ENCODE results near the gene LGR6.
A peak's percentile ranks its signal among the peaks of the same experiment; 100 is the strongest.
"Not testable (repeated sequence)": the region's sequence is repeated elsewhere in the genome, so short reads cannot be mapped to it uniquely, and the experiment has no call there.

Gene LGR6

GRCh38 chr1:202193614-202194327, at the start of gene LGR6:
Gene LGR6 (plus strand): TSS chr1:202193799. CDS start chr1:202193990, 191 bp downstream.
- H3K36me3 ChIP-seq (ENCODE audit: control insufficient read depth, insufficient read depth, low read length): no peaks in the 10 kb centered on the region
- H3K9ac ChIP-seq (ENCODE audit: low read length): no peak within 1 kb of the TSS
- H3K4me1 ChIP-seq (ENCODE audit: control insufficient read depth, insufficient read depth, low read length): no peaks in the 10 kb centered on the region
- H3K4me3 ChIP-seq (ENCODE audit: low read length): peak within 1 kb of the TSS; percentile 34
- H3K27ac ChIP-seq (ENCODE audit: low read depth, low read length): no peak within 1 kb of the TSS
- H3K27me3 ChIP-seq (ENCODE audit: control insufficient read depth, insufficient read depth, low read length): peaks cover 13% of the 10 kb centered on the region

GRCh38 chr1:202144402-202145067, 49.1 kb upstream of the LGR6 start, which contains the start of gene ARL8A:
Gene ARL8A (minus strand): TSS chr1:202144737. CDS start chr1:202144572, 165 bp downstream.
- Histone ChIP-seq H3K4me3 (ENCODE audit: low read length) (peak within 1 kb of the TSS; percentile 74), H3K4me1 (ENCODE audit: control insufficient read depth, insufficient read depth, low read length) (peaks cover 14% of the 10 kb centered on the region), H3K27me3 (ENCODE audit: control insufficient read depth, insufficient read depth, low read length) (no peaks in the 10 kb centered on the region), H3K9ac (ENCODE audit: low read length) (peak within 1 kb of the TSS; percentile 87), H3K27ac (ENCODE audit: low read depth, low read length) (peak within 1 kb of the TSS; percentile 84), H3K36me3 (ENCODE audit: control insufficient read depth, insufficient read depth, low read length) (peaks cover 2% of the 10 kb centered on the region)

- Histone ChIP-seq H3K27ac (ENCODE audit: low read depth, low read length) (peak overlapping the region; percentile 79), H3K4me1 (ENCODE audit: control insufficient read depth, insufficient read depth, low read length) (peaks cover 14% of the 10 kb centered on the region), H3K36me3 (ENCODE audit: control insufficient read depth, insufficient read depth, low read length) (peaks cover 2% of the 10 kb centered on the region), H3K9ac (ENCODE audit: low read length) (peak overlapping the region; percentile 45), H3K27me3 (ENCODE audit: control insufficient read depth, insufficient read depth, low read length) (no peaks in the 10 kb centered on the region), H3K4me3 (ENCODE audit: low read length) (peak overlapping the region; percentile 74)
Measured at GRCh38 chr1:202145068-202145743, 48.4 kb upstream of the LGR6 start.

GRCh38 chr1:202145744-202146140, 47.9 kb upstream of the LGR6 start:
- H3K4me1 ChIP-seq (ENCODE audit: control insufficient read depth, insufficient read depth, low read length): peaks cover 14% of the 10 kb centered on the region
- not testable (repeated sequence) for H3K9ac ChIP-seq (ENCODE audit: low read length); H3K27me3 ChIP-seq (ENCODE audit: control insufficient read depth, insufficient read depth, low read length); H3K36me3 ChIP-seq (ENCODE audit: control insufficient read depth, insufficient read depth, low read length); H3K4me3 ChIP-seq (ENCODE audit: low read length); H3K27ac ChIP-seq (ENCODE audit: low read depth, low read length)

GRCh38 chr1:202146279-202146678, 47.3 kb upstream of the LGR6 start:
- Histone ChIP-seq H3K9ac (ENCODE audit: low read length) (no peak overlapping the region), H3K4me3 (ENCODE audit: low read length) (no peak overlapping the region), H3K27ac (ENCODE audit: low read depth, low read length) (no peak overlapping the region), H3K27me3 (ENCODE audit: control insufficient read depth, insufficient read depth, low read length) (no peaks in the 10 kb centered on the region), H3K36me3 (ENCODE audit: control insufficient read depth, insufficient read depth, low read length) (peaks cover 2% of the 10 kb centered on the region), H3K4me1 (ENCODE audit: control insufficient read depth, insufficient read depth, low read length) (peaks cover 14% of the 10 kb centered on the region)

GRCh38 chr1:202146993-202147392, 46.6 kb upstream of the LGR6 start:
- Histone ChIP-seq H3K36me3 (ENCODE audit: control insufficient read depth, insufficient read depth, low read length) (peaks cover 2% of the 10 kb centered on the region), H3K4me3 (ENCODE audit: low read length) (no peak overlapping the region), H3K27ac (ENCODE audit: low read depth, low read length) (no peak overlapping the region), H3K27me3 (ENCODE audit: control insufficient read depth, insufficient read depth, low read length) (no peaks in the 10 kb centered on the region), H3K9ac (ENCODE audit: low read length) (no peak overlapping the region), H3K4me1 (ENCODE audit: control insufficient read depth, insufficient read depth, low read length) (peaks cover 14% of the 10 kb centered on the region)

GRCh38 chr1:202148391-202148790, 45.2 kb upstream of the LGR6 start:
- H3K27ac ChIP-seq (ENCODE audit: low read depth, low read length): no peak overlapping the region
- H3K36me3 ChIP-seq (ENCODE audit: control insufficient read depth, insufficient read depth, low read length): no peaks in the 10 kb centered on the region
- no peaks in the 10 kb centered on the region for H3K27me3 ChIP-seq (ENCODE audit: control insufficient read depth, insufficient read depth, low read length)
- H3K9ac ChIP-seq (ENCODE audit: low read length): no peak overlapping the region
- H3K4me1 ChIP-seq (ENCODE audit: control insufficient read depth, insufficient read depth, low read length): peaks cover 5% of the 10 kb centered on the region
- H3K4me3 ChIP-seq (ENCODE audit: low read length): no peak overlapping the region

GRCh38 chr1:202149566-202149965, 44.0 kb upstream of the LGR6 start:
- H3K4me1 ChIP-seq (ENCODE audit: control insufficient read depth, insufficient read depth, low read length): peaks cover 5% of the 10 kb centered on the region
- H3K36me3 ChIP-seq (ENCODE audit: control insufficient read depth, insufficient read depth, low read length): peaks cover 4% of the 10 kb centered on the region
- no peak overlapping the region for H3K9ac ChIP-seq (ENCODE audit: low read length)
- no peaks in the 10 kb centered on the region for H3K27me3 ChIP-seq (ENCODE audit: control insufficient read depth, insufficient read depth, low read length)
- H3K4me3 ChIP-seq (ENCODE audit: low read length): no peak overlapping the region
- no peak overlapping the region for H3K27ac ChIP-seq (ENCODE audit: low read depth, low read length)

- H3K27ac ChIP-seq (ENCODE audit: low read depth, low read length): no peak overlapping the region
- peaks cover 2% of the 10 kb centered on the region for H3K4me1 ChIP-seq (ENCODE audit: control insufficient read depth, insufficient read depth, low read length)
- no peak overlapping the region for H3K4me3 ChIP-seq (ENCODE audit: low read length)
- no peaks in the 10 kb centered on the region for H3K27me3 ChIP-seq (ENCODE audit: control insufficient read depth, insufficient read depth, low read length)
- no peak overlapping the region for H3K9ac ChIP-seq (ENCODE audit: low read length)
- H3K36me3 ChIP-seq (ENCODE audit: control insufficient read depth, insufficient read depth, low read length): peaks cover 4% of the 10 kb centered on the region
Measured at GRCh38 chr1:202150187-202150586, 43.4 kb upstream of the LGR6 start.

- no peaks in the 10 kb centered on the region for H3K27me3 ChIP-seq (ENCODE audit: control insufficient read depth, insufficient read depth, low read length)
- no peak overlapping the region for H3K27ac ChIP-seq (ENCODE audit: low read depth, low read length)
- H3K9ac ChIP-seq (ENCODE audit: low read length): no peak overlapping the region
- H3K4me3 ChIP-seq (ENCODE audit: low read length): no peak overlapping the region
- peaks cover 4% of the 10 kb centered on the region for H3K36me3 ChIP-seq (ENCODE audit: control insufficient read depth, insufficient read depth, low read length)
- no peaks in the 10 kb centered on the region for H3K4me1 ChIP-seq (ENCODE audit: control insufficient read depth, insufficient read depth, low read length)
Measured at GRCh38 chr1:202150602-202151001, 43.0 kb upstream of the LGR6 start.

GRCh38 chr1:202151045-202151444, 42.6 kb upstream of the LGR6 start:
- H3K4me3 ChIP-seq (ENCODE audit: low read length): no peak overlapping the region
- H3K27me3 ChIP-seq (ENCODE audit: control insufficient read depth, insufficient read depth, low read length): no peaks in the 10 kb centered on the region
- no peaks in the 10 kb centered on the region for H3K4me1 ChIP-seq (ENCODE audit: control insufficient read depth, insufficient read depth, low read length)
- H3K27ac ChIP-seq (ENCODE audit: low read depth, low read length): no peak overlapping the region
- no peak overlapping the region for H3K9ac ChIP-seq (ENCODE audit: low read length)
- peaks cover 4% of the 10 kb centered on the region for H3K36me3 ChIP-seq (ENCODE audit: control insufficient read depth, insufficient read depth, low read length)

- H3K36me3 ChIP-seq (ENCODE audit: control insufficient read depth, insufficient read depth, low read length): peaks cover 4% of the 10 kb centered on the region
- no peak overlapping the region for H3K27ac ChIP-seq (ENCODE audit: low read depth, low read length)
- H3K9ac ChIP-seq (ENCODE audit: low read length): no peak overlapping the region
- no peaks in the 10 kb centered on the region for H3K4me1 ChIP-seq (ENCODE audit: control insufficient read depth, insufficient read depth, low read length)
- H3K4me3 ChIP-seq (ENCODE audit: low read length): no peak overlapping the region
- no peaks in the 10 kb centered on the region for H3K27me3 ChIP-seq (ENCODE audit: control insufficient read depth, insufficient read depth, low read length)
Measured at GRCh38 chr1:202152399-202152798, 41.2 kb upstream of the LGR6 start.
